ENCODE results near the gene TMEM60.
A peak's percentile ranks its signal among the peaks of the same experiment; 100 is the strongest.

TMEM60 gene

DNA sequence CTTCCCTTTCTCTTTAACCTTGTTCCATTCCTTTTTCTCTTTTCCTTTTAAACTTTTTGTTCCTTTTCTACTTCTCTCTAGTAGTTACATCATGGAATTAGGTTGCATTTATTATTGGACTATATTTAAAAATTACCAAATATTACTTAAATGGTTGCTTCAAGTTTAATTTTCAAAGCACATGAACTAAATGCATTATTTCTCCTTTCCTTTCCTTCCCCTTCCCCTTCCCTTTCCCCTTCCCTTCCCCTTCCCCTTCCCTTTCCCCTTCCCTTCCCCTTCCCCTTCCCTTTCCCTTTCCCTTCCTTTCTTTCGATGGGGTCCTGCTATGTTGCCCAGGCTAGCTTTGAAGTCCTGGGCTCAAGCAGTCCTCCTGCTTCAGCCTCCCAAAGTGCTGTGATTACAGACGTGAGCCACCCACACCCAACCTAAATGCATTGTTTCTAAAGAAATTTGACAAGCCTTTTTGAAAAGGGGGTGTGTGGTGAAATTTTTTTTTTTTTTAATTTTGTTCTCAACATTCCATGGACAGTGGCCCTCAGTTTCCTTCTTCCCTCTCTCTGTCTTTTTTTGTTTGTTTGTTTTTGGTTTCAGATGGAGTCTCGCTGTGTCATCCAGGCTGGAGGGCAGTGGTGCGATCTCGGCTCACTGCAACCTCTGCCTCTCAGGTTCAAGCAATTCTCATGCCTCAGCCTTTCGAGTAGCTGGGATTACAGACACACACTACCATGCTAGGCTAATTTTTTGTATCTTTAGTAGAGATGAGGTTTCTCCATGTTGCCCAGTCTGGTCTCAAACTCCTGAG, 31.2 kb downstream of the TMEM60 start:
- no peak for DNase-seq

DNA sequence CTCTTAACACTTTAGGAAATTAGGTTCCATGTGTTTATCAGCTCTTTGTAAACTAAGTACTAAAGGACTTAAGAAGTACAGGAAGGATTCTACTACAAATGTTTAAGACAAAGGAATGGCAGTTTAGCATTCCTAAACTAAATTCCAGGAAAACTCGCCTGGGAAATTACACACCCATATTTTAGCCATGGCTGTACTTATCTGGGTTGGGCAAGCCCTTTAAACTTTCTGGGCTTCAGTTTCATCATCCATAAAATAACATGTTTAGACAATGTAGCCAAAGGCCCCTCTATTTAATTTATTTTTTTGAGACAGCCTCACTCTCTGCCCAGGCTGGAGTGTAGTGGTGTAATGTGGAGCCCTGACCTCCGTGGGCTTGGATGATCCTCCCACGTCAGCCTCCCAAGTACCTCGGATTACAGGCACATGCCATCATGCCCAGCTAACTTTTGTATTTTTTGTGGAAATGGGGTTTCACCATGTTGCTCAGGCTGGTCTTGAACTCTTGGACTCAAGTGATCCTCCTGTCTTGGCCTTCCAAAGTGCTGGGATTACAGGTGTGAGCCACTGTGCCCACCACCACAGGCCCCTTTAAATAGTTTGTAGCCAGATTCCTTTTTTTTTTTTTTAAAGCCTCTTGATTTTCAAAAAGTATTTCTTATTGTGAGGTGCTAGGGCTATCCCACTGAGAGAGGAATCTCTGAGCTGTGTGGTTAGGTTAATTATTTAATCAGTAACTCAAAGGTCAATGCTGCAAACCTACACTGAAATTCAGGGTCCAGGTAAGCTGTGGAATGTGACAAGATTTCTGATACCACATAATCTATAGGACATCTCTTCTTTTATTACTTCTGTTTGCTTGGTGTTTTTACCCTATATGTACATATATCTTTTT, 32.1 kb downstream of the TMEM60 start:
- no peak for DNase-seq

DNA sequence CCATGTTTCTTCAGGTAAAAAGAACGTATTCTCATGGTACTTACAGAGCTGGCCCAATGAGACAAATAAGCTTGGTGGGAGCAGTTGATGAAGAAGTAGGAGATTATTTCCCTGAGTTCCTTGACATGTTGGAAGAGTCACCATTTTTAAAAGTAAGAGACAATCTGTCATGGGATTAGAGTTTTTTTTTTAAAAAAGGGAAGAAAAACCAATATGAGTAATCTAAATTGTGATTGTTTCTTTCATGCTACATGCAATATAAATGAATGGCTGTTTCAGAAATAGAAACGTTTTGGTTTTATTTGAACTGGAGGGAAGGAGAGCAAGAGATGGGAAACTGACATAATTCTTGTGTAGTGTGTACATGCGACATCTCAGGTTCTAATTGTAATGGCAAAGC, 32.8 kb downstream of the TMEM60 start:
- DNase-seq = no peak

DNA sequence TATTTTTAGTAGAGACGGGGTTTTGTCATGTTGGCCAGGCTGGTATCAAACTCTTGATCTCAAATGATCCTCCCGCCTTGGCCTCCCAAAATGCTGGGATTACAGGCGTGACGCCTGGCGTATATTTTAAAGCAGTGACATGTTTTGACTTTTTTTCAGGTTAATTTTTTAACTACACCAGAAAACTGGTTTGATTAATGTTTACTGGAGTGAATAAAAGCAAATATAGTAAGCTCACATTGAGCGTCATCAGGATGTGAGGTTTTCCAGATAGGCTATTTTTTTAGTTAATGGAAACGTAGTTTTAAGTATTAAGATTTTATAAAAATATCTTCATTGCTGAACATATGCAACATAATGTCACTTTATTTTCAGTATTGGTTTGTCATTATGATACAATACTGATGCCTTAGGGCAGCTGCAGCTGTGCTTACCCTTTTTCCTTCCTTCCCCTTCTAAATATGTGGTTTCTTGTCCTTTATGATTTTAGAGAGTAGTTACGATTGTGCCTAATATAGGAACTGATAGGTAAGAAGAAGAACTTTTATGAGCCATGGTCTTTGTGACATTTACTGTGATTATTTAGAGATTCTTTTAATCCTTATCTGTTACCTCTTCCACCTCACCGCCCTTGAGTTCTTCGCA, 37.3 kb downstream of the TMEM60 start:
- no peak for DNase-seq

DNA sequence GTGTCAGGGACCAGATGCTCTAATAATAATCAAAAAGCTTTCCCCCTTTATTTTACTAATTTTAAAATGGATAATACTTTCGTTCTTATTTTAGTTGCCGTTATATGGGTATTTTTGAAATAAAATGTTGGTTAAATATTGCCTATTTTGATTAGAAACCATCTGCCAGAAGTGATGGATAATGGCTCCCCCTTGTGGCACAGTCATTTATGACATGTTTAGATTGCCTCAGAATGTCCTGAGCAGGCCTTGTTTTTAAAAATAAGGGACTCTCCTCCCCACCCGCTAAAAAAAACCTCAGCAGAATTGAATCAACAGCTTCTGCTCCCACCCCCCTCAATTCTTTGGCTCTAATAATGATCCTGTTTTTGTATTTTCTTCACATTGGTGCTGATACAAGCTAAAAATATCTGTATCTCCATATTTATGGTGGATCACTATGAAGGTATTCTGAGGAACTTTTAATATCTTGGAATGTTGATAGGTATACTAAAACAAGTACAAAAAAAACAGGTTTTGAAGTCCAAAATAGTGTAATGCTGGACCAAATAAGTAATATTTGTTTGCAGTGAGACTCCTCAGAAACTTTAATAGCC, 38.8 kb downstream of the TMEM60 start:
- DNase-seq = peak; percentile 63 to 83

DNA sequence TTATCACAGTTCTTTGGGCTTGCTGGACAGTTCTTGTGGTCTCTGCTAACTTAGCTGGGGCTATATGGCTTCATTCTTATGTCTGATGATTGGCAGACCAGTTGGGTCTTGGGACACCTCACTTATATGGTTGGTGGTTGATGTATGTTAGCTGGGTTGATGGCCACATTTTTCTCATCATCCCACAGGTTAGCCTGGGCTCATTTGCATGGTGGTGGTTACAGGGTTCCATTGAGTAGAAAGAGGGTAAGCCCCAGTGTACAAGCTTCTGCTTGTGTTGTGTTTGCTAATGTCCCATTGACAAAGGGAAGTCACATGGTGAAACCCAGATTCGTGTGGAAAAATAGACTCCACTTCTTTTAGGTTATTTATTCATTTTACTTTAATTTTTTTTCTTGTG, 40.6 kb downstream of the TMEM60 start:
- no peak for DNase-seq

DNA sequence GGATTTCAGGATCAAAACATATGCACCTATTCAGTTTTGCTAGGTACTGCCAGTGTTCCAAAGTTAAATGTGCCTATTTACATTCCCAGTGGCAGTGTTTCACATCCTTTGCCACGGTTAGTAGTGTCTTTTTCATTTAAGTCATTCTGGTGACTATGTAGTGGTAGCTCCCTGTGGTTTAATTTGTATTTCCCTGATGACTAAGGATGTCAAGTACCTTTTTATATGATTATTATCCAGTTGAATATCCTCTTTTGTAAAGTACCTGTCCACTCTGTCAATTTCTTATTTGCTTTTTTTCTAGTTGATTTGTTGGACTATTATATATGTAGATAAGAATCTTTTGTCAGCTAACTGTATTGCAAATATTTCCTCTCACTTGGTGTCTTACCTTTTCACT, 45.1 kb downstream of the TMEM60 start:
- no peak for DNase-seq

DNA sequence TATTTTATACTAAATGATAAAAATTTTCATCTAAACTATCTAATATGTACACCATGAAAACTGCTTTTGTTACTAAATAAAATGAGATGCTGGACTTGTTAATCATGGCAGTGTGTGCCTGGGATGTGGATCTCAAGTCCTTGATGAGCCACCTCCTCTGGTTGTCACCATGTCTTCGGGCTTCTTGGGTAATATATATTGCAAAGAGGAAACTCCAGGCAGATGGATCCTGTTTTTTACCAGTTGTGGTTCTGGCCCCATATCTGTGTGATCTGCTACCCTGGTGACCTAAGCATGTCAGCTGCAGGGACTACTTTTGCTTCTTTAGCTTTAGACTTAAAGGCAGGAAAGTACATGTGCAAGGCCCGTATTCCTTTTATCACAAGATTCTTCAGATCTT, 46.2 kb downstream of the TMEM60 start:
- DNase-seq = peak in 1 of 2 donors; percentile 31

DNA sequence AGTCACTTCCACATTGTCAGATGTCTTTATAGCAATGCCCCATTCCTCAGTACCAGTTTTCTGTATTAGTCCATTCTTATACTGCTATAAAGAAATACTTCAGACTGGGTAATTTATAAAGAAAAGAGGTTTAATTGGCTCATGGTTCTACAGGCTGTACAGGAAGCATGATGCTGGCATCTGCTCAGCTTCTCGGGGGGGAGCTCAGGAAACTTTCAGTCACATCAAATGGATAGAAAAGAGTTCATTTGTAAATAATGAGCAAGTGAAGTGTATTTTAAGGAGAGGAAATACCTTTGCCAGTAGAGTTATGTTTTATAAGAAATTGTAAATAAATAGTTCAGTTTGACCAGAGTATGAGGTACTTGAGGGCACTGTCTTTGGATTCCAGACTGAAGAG, 50.5 kb downstream of the TMEM60 start:
- no peak for DNase-seq

DNA sequence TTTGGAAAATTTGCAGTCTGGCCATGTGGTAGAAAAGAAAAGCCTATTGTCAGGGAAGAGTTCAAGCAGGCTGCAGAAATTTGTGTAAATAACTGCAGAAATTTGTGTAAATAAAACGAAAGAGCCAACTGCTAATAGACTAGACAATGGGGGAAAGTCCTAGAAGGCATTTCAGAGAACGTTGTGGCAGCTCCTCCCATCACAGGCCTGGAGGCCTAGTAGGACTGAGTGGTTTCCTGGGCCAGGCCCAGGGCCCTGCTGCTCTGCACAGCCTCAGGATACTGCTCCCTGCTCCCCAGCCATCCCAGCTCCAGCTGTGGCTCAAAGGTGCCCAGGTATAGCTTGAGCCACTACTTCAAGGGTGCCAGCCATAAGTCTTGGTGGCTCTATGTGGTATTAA, 51.1 kb downstream of the TMEM60 start:
- no peak for DNase-seq

DNA sequence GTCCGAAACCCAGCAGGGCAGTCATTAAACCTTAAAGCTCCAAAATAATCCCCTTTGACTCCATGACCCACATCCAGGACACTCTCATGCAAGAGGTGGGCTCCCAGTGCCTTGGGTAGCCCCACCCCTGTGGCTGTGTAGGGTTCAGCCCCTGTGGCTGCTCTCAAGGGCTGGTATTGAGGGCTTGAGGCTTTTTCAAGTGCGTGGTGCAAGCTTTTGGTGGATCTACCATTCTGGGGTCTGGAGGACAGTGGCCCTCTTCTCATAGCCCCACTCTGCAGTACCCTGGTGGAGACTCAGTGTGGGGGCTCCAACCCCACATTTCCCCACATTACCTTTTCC, 51.4 kb downstream of the TMEM60 start:
- no peak for DNase-seq

DNA sequence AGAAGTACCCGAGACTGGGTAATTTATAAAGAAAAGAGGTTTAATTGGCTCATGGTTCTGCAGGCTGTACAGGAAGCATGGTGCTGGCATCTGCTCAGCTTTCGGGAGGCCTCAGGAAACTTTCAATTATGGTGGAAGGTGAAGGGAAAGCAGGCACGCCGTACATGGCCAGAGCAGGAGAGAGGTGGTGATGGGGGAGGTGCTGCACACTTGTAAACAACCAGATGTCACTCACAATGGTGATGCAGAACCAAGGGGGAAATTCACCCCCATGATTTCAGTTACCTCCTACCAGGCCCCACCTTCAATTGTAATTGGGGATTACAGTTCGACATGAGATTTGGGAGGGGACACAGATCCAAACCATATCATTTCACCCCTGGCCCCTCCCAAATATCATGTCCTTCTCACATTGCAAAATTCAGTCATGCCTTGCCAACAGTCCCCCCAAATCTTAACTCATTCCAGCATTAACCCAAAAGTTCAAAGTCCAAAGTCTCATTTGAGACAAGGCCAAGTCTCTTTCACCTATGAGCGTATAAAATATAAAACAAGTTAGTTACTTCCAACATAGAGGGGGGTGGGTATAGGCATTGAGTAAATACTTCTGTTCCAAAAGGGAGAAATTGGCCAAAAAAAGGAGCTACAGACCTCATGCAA, 51.9 kb downstream of the TMEM60 start:
- no peak for DNase-seq

DNA sequence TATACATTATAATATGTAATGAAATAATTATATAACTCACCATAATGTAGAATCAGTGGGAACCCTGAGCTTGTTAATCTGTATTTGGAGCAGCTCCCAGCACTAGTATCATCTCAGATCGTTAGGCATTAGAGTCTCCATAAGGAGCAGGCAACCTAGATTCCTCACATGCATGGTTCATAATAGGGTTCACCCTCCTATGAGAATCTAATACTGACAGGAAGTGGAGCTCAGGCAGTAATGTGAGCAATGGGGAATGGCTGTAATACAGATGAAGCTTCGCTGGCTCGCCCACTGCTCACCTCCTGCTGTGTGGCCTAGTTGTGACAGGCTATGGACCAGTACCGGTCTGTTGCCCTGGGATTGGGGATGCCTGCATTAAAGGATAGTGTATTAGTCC, 52.5 kb downstream of the TMEM60 start:
- DNase-seq = no peak
